ENCODE results near the gene ADAM12. TPM values are rescaled to one million over a fixed set of nuclear protein-coding genes. Genes with fewer than 3 reads are reported as not detected.
"Not testable (repeated sequence)": the region's sequence is repeated elsewhere in the genome, so short reads cannot be mapped to it uniquely, and the experiment has no call there.

The ADAM12 gene
- total RNA-seq, 2 experiments from 2014 or later: 1.3 TPM

DNA sequence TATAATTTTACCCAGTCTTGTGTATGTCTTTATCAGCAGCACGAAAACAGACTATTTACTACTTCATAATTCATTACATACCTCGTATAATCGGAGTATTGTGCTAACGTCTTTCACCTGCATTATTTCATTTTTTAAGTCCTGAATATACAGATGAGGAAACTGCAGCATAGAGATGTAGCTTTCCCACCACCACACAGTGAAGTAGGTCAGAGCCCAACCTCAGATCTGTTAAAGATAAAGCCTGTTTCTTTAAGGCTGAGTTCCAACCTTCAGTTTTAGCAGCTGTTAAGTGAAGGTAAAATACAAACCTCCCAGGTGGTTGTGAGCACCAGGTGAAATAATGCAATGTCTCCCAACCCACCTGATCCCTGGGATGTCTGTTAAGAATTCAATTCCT is 2.0 kb upstream of the ADAM12 start:
- ATAC-seq: no peak
- Mint-ChIP-seq H3K4me3 (no peak overlapping the region), H3K36me3 (ENCODE audit: low read depth) (peaks cover 2% of the 10 kb centered on the region), H3K4me1 (ENCODE audit: low read depth) (peaks cover 8% of the 10 kb centered on the region), H3K9me3 (peaks cover 6% of the 10 kb centered on the region), H3K27ac (no peak overlapping the region), H3K27me3 (peaks cover 34% of the 10 kb centered on the region)
- ChIA-PET CTCF (no interaction called here), POLR2A (no interaction called here)
- no peak for DNase-seq
- TF ChIP-seq, protein P1, sequence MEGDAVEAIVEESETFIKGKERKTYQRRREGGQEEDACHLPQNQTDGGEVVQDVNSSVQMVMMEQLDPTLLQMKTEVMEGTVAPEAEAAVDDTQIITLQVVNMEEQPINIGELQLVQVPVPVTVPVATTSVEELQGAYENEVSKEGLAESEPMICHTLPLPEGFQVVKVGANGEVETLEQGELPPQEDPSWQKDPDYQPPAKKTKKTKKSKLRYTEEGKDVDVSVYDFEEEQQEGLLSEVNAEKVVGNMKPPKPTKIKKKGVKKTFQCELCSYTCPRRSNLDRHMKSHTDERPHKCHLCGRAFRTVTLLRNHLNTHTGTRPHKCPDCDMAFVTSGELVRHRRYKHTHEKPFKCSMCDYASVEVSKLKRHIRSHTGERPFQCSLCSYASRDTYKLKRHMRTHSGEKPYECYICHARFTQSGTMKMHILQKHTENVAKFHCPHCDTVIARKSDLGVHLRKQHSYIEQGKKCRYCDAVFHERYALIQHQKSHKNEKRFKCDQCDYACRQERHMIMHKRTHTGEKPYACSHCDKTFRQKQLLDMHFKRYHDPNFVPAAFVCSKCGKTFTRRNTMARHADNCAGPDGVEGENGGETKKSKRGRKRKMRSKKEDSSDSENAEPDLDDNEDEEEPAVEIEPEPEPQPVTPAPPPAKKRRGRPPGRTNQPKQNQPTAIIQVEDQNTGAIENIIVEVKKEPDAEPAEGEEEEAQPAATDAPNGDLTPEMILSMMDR (IDR thresholded peaks at IDR 0.05): no peak
- intact Hi-C loops (cut with micrococcal nuclease): no loop called here

DNA sequence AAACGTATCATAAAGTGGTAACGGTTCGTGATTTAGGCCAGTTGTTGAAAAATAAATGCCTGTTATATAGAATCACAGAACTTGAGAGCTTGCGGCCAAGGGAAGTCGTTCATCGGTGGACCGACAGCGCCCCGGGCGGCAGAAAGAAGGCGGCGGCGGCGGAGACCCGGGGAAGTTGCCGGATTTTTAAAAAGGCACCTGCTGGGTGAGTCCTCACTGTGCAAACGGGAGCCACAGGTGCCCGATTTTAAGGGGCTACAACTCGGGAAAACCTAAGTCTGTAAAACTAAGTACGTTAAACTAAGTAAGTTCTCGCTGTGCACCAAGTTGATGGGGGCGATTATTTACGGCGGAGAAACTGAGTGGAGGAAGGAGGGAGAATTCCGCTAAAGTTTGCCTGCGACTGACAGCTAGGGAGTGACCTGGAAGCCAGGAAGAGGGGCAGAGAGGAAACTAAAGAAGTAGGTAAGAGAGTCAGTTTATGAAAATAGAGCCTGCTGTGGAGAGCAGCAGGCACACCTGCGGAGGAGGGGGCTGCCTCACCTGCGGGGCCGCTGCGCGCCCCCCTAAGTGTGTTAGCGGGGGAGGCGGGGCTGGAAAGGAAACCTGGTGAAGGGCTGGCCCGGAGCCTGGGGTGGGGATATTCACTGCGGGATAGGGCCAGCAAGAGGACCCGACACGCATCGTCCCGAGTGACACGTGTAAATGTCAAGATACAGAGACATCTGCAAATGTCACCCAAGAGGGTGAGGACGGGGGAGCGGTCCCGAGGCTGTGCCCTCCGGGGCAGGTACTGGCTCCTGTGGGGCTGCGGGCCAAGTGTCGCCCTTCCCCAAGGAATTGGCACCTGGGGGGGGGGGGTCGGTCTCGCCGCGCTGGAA is 996 bp downstream of the ADAM12 start:
- intact Hi-C loops (cut with micrococcal nuclease): loop anchor here (5.0 kb wide), 1 partner anchor 405 kb away; no protein-coding TSS in a partner anchor
- H3K4me3 Mint-ChIP-seq: peak overlapping the region; percentile 48
- H3K4me1 Mint-ChIP-seq (ENCODE audit: low read depth): peaks cover 8% of the 10 kb centered on the region
- ChIA-PET POLR2A (no interaction called here), CTCF (interaction anchor here (1.1 kb wide), 1 partner anchor 156 kb away, joined by 3 read pairs; no protein-coding TSS in a partner anchor)
- TF ChIP-seq, protein P1 (IDR thresholded peaks at IDR 0.05): peak; percentile 56
- peaks cover 2% of the 10 kb centered on the region for H3K9me3 Mint-ChIP-seq
- peaks cover 2% of the 10 kb centered on the region for H3K36me3 Mint-ChIP-seq (ENCODE audit: low read depth)
- DNase-seq (peak; percentile 58), ATAC-seq (no peak)
- no peak overlapping the region for H3K27ac Mint-ChIP-seq
- H3K27me3 Mint-ChIP-seq: peaks cover 34% of the 10 kb centered on the region

DNA sequence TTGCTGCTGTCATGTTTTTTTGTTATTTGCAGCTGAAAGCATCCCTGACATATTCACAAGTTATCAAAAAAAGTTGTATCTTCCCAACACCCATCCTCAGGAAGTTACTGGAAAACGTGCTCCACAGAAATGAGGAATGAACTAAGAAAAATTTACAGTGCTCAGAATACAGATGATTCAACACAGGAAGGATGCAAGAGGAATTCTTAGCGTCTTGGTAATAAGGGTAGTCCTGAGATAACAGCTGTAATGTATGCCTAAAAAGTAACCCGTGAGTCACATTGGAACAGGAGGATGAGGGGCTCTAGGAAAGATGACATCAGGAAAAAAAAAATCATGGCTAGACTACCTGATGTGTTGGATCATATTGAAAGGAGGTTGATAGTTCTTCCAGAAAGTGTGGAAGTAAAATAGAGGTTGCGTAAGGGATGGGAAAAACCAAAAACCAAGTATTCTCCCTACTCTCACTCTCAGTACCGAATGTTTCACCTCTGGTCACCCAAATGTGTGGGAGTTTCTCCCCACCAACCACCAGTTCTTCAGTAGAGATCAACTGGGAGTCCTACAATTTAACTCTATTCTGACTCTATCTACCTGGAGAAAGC is 3.9 kb downstream of the ADAM12 start:
- CTCF ChIA-PET: no interaction called here
- TF ChIP-seq, protein P1 (IDR thresholded peaks at IDR 0.05): no peak
- Mint-ChIP-seq H3K4me3 (no peak overlapping the region), H3K36me3 (ENCODE audit: low read depth) (peaks cover 2% of the 10 kb centered on the region), H3K4me1 (ENCODE audit: low read depth) (peaks cover 8% of the 10 kb centered on the region), H3K27me3 (peaks cover 28% of the 10 kb centered on the region), H3K9me3 (peaks cover 2% of the 10 kb centered on the region), H3K27ac (no peak overlapping the region)
- intact Hi-C loops (cut with micrococcal nuclease): no loop called here
- POLR2A ChIA-PET: no interaction called here
- DNase-seq (no peak), ATAC-seq (no peak)

DNA sequence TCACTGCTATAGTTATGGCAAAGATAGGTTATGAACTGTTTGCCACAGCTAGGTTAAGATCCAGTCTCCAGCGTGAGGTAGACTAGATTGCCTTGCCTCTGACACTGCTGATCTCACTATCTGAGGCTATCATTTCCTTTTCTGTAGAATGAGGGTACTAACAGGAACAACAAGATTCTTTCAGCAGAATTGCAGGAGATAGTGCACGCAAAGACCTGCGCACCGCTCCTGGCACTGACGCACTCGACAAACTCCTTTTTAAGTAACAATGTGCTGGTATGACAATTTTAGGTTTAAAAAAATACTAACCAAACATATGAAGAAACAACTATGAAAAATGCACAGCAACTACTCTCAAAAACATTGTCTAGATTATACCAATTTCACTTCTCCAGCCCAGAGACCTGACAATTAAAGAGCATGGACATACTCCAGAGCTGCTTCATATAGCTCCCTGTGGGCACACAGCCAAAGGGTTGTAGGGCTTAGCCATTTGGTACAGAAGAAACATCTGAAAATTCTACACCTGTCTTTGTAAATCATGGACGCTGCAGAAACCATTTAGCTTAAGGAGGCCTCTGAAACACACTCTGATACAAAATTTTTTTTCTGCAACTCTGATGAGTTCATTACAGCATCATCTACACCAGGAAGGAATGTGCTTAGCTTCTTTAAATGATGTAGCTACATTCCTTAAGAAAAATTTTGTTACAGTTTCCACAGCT is 7.8 kb downstream of the ADAM12 start:
- no peak overlapping the region for H3K27ac Mint-ChIP-seq
- intact Hi-C loops (cut with micrococcal nuclease): no loop called here
- H3K4me3 Mint-ChIP-seq: no peak overlapping the region

DNA sequence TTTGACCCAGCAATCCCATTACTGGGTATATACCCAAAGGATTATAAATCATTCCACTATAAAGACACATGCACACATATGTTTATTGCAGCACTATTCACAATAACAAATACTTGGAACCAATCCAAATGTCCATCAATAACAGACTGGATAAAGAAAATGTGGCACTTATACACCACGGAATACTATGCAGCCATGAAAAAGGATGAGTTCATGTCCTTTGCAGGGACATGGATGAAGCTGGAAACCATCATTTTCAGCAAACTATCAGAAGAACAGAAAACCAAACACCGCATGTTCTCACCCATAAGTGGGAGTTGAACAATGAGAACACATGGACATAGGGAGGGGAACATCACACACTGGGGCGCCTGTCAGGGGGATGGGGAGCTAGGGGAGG is 9.1 kb downstream of the ADAM12 start:
- CTCF ChIA-PET; H3K4me1 Mint-ChIP-seq (ENCODE audit: low read depth); intact Hi-C loops (cut with micrococcal nuclease); DNase-seq; H3K27ac Mint-ChIP-seq; H3K27me3 Mint-ChIP-seq; POLR2A ChIA-PET; ATAC-seq; H3K4me3 Mint-ChIP-seq; H3K36me3 Mint-ChIP-seq (ENCODE audit: low read depth); H3K9me3 Mint-ChIP-seq: not testable (repeated sequence)

More for the DNA sequence above, 7.8 kb downstream of the ADAM12 start:
- TF ChIP-seq, protein P1 (IDR thresholded peaks at IDR 0.05): no peak
- ChIA-PET POLR2A (no interaction called here), CTCF (no interaction called here)
- DNase-seq (no peak), ATAC-seq (no peak)
- Mint-ChIP-seq H3K36me3 (ENCODE audit: low read depth) (no peaks in the 10 kb centered on the region), H3K27me3 (peaks cover 2% of the 10 kb centered on the region), H3K9me3 (peaks cover 2% of the 10 kb centered on the region), H3K4me1 (ENCODE audit: low read depth) (no peaks in the 10 kb centered on the region)

Measured in activated CD8-positive, alpha-beta T cell treated with anti-CD3 and anti-CD28 coated beads for 36 hours (primary cell).